DOHH2 (cell line): ENCODE data around the gene POLDIP3.

Experiments used
- EZH2phosphoT487 ChIP-seq: fragments of 200-600 bp; sonication (generic); IDR thresholded peaks from 2 replicates; pipeline ENCODE4 v1.6.1; 2017; ENCODE audit warnings: borderline replicate concordance, mild to moderate bottlenecking, antibody characterized with exemption, low read length, moderate library complexity, mixed read lengths
- TF ChIP-seq, protein P1 (sequence below): fragments of 200-600 bp; sonication (generic); IDR thresholded peaks from one replicate; pipeline ENCODE4 v1.5.1; 2014; ENCODE audit warnings: antibody characterized with exemption, mild to moderate bottlenecking, low read depth, low read length; ENCODE audit not compliant: poor library complexity, severe bottlenecking

DNA sequence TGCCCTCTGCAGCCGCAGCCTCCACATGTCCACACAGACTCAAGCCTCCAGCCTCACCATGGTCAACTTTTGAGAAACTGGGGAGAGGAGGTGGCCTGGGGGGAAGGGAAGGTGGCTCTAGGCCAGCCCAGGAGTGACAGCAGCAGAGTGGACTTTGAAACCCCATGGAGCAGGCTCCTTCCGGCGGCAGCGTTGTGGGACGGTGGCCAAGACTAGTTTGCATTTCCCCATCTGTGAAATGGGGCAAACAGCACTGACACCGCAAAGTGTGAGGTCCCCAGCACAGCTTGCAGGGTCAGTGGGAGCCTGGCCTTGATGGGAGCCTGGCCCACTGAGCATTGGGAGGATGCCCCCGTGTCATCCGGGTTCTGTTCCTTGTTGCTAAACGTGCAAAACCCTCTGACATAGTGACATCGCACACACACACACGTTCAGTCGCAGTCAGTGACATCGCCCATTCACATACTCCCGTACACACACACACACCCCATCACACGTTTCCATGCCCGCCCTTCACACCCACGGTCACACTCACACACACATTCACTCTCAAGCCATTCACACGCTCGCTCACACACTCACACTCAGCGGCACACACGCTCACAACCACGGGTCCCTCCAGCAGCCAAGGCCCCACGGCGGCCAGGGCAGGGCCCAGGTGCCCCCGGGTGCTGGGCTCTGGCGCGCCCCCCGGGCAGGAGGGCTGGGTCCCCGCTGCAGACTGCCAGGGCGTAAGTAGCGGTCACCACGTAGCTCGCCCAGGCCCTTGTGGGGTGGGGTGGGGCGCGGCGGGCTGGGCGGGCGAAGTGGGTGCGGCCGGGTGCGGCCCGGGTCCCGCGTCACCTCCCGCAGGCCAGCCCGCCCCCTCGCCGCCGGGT, 33.9 kb upstream of the POLDIP3 start:
- TF ChIP-seq, protein P1, sequence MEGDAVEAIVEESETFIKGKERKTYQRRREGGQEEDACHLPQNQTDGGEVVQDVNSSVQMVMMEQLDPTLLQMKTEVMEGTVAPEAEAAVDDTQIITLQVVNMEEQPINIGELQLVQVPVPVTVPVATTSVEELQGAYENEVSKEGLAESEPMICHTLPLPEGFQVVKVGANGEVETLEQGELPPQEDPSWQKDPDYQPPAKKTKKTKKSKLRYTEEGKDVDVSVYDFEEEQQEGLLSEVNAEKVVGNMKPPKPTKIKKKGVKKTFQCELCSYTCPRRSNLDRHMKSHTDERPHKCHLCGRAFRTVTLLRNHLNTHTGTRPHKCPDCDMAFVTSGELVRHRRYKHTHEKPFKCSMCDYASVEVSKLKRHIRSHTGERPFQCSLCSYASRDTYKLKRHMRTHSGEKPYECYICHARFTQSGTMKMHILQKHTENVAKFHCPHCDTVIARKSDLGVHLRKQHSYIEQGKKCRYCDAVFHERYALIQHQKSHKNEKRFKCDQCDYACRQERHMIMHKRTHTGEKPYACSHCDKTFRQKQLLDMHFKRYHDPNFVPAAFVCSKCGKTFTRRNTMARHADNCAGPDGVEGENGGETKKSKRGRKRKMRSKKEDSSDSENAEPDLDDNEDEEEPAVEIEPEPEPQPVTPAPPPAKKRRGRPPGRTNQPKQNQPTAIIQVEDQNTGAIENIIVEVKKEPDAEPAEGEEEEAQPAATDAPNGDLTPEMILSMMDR = no peak
- TF ChIP-seq EZH2phosphoT487 = no peak
